GM19395 (cell line): ENCODE measurements around the gene TOMM34.

ENCODE experiments used
- ATAC-seq: cut with Tn5 transposase; IDR thresholded peaks from one replicate; pipeline ENCODE4 v1.9.1; 2021; ENCODE audit warnings: mild to moderate bottlenecking, moderate library complexity; ENCODE audit not compliant: unreplicated experiment

TOMM34 gene

GRCh38 chr20:44936510-44936909 lies 23.7 kb downstream of the TOMM34 start:
- ATAC-seq, result no peak

GRCh38 chr20:44932916-44933315 lies 27.3 kb downstream of the TOMM34 start:
- ATAC-seq, result no peak

GRCh38 chr20:44931911-44932310 lies 28.3 kb downstream of the TOMM34 start:
- no peak for ATAC-seq

GRCh38 chr20:44930517-44931168 lies 29.6 kb downstream of the TOMM34 start:
- ATAC-seq, result no peak

- no peak for ATAC-seq
Measured at GRCh38 chr20:44928595-44928994, 31.6 kb downstream of the TOMM34 start.

DNA sequence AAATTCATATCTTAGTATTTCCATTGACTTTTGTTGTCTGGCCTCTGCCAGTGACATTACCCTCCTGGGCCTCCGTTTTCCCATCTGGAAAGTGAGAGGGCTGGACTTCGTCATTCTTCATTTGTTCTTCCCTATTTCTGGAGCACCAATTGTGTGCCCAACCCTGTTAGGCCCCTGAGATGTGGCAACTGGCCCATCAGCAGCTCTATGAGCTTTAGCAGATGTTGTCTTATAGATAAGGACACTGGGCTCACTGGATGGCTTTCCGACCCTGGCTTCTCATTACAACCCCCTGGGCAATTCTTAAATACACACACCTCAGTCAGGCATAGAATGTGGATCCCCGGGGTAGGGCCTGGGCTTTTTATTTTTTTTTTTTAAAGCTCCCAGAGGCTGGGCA lies 35.7 kb downstream of the TOMM34 start:
- ATAC-seq, result no peak

DNA sequence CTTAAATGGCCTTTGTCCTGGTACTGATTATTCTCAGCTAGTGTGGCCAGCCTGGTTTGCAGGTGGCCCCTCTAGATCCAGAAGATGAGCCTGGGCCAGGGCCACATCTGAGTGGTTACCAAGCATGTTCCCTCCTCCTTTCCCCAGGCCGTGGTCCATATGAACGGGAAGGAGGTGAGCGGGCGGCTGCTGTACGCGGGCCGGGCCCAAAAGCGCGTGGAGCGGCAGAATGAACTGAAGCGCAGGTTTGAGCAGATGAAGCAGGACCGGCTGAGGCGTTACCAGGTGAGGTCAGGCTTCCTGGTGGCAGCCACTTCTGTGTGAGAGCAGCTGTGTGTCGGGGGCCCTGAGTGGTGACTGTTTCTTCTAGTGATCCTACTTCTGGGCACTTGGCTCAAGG lies 38.8 kb downstream of the TOMM34 start:
- ATAC-seq, result no peak

- ATAC-seq, result no peak
Measured at GRCh38 chr20:44918761-44919160, 41.4 kb downstream of the TOMM34 start.

DNA sequence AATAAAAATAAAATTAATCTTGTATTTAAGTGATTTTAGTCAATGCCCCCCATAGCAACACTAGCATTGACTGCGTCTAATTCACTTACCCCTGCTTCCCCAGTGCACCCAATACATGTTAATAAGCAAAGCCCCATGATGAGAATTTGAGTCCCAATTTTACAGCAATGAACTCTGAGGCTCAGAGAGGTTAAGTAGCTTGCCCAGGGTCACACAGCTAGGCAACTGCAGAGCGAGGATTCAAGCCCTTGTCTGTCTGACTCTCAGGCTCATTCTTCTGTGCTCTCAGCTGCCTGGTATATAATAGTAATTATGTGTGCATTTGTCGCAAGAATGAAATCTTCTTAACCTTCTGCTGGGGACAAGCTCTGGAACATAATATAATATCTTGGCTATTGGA lies 41.9 kb downstream of the TOMM34 start:
- ATAC-seq, result no peak

DNA sequence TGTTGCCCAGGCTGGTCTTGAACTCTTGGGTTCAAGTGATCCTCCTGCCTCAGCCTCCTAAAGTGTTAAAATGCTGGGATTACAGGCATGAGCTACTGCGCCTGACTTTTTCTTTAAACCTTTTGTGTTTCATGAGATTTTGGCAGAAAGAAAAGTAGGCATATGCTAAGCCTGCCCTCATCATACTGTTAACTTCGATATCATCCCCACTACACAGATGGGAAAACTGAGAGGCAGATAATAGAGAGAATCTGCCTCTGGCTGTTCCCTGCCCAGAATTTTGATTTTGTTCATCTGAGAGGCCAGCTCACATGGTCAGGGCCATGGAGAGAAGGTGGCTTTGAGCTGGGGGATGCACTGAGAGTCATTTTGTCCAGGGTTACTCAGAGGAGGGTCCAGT lies 42.8 kb downstream of the TOMM34 start:
- ATAC-seq, result no peak

GRCh38 chr20:44916586-44916985 lies 43.6 kb downstream of the TOMM34 start:
- ATAC-seq, result no peak

GRCh38 chr20:44914924-44915323 lies 45.3 kb downstream of the TOMM34 start:
- no peak for ATAC-seq

GRCh38 chr20:44912189-44912588 lies 48.0 kb downstream of the TOMM34 start:
- ATAC-seq, result no peak

GRCh38 chr20:44911264-44911921 lies 48.8 kb downstream of the TOMM34 start:
- no peak for ATAC-seq

- ATAC-seq, result no peak
Measured at GRCh38 chr20:44910690-44911262, 49.4 kb downstream of the TOMM34 start.

GRCh38 chr20:44909872-44910689 lies 50.1 kb downstream of the TOMM34 start, which contains the start of gene PABPC1L:
Gene PABPC1L (plus strand): TSS chr20:44910060. CDS start chr20:44910144, 84 bp downstream.
- ATAC-seq, result peak; percentile 81

- no peak for ATAC-seq
Measured at GRCh38 chr20:44908987-44909871, 51.0 kb downstream of the TOMM34 start.

GRCh38 chr20:44904377-44904776 lies 55.8 kb downstream of the TOMM34 start:
- no peak for ATAC-seq

DNA sequence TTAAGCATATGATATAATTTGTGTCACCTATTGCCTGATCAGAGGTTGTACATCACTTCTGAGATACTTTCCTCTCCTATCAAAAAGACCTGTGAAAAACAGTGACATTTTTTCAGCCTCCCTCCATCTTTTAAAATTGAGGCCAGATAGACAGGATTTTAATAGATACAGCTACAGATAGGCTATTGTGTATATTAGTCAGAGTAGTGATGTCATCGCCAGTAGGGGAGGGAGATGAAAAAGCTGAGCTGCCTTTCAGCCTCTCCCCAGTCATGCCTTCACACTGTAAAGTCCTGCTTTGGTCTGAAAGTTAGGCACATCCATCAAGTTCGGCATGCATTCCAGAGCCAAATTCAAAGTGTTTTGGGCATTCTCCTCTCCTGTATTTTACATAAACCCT lies 58.2 kb downstream of the TOMM34 start:
- ATAC-seq, result no peak

DNA sequence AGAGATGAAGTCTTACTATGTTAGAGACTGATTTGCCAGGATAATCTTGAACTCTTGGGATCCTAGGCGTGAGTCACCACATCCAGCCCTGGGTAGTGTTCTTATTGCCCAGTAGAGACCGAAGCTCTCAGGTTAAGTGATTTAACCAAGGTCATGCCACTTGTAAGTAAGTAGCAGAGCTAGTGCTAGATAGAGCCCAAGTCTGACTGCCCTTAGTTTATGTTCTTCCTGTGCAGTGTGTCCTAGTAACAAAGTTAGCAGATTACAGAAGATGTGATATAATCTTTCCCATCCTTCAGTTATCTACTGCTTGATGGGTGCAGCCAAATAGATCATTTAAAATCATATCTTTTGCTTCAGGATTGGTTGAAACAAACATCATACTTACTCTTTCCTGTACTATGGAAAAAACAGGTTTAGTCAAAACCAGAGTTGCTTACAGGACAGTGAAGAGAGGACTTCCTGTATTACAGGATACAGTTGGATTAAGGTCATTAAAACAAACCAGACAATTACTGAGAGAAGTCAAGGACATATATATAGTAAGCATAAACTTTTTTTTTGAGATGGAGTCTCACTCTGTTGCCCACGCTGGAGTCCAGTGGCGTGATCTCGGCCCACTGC lies 59.9 kb downstream of the TOMM34 start:
- no peak for ATAC-seq
